ENCODE measurements around the gene DNAJC4. TPM values are rescaled to one million over a fixed set of nuclear protein-coding genes. Genes with fewer than 3 reads are reported as not detected.
A peak's percentile ranks its signal among the peaks of the same experiment; 100 is the strongest.

DNAJC4 gene
- total and polyA plus RNA-seq, 9 of the 15 experiments (the other 6 are each of a cell fraction or from before 2014, with no cell fraction given), result 4.0 to 32.6 (median 19.9) TPM

GRCh38 chr11:64204464-64204989 lies 25.8 kb upstream of the DNAJC4 start (continued):
- TF ChIP-seq, protein P1, sequence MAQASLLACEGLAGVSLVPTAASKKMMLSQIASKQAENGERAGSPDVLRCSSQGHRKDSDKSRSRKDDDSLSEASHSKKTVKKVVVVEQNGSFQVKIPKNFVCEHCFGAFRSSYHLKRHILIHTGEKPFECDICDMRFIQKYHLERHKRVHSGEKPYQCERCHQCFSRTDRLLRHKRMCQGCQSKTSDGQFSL (CRISPR knock-in tag; IDR thresholded peaks at IDR 0.05), result no peak
- TF ChIP-seq, protein P1 (tag; IDR thresholded peaks at IDR 0.05), result no peak
- TF ChIP-seq, protein P2, sequence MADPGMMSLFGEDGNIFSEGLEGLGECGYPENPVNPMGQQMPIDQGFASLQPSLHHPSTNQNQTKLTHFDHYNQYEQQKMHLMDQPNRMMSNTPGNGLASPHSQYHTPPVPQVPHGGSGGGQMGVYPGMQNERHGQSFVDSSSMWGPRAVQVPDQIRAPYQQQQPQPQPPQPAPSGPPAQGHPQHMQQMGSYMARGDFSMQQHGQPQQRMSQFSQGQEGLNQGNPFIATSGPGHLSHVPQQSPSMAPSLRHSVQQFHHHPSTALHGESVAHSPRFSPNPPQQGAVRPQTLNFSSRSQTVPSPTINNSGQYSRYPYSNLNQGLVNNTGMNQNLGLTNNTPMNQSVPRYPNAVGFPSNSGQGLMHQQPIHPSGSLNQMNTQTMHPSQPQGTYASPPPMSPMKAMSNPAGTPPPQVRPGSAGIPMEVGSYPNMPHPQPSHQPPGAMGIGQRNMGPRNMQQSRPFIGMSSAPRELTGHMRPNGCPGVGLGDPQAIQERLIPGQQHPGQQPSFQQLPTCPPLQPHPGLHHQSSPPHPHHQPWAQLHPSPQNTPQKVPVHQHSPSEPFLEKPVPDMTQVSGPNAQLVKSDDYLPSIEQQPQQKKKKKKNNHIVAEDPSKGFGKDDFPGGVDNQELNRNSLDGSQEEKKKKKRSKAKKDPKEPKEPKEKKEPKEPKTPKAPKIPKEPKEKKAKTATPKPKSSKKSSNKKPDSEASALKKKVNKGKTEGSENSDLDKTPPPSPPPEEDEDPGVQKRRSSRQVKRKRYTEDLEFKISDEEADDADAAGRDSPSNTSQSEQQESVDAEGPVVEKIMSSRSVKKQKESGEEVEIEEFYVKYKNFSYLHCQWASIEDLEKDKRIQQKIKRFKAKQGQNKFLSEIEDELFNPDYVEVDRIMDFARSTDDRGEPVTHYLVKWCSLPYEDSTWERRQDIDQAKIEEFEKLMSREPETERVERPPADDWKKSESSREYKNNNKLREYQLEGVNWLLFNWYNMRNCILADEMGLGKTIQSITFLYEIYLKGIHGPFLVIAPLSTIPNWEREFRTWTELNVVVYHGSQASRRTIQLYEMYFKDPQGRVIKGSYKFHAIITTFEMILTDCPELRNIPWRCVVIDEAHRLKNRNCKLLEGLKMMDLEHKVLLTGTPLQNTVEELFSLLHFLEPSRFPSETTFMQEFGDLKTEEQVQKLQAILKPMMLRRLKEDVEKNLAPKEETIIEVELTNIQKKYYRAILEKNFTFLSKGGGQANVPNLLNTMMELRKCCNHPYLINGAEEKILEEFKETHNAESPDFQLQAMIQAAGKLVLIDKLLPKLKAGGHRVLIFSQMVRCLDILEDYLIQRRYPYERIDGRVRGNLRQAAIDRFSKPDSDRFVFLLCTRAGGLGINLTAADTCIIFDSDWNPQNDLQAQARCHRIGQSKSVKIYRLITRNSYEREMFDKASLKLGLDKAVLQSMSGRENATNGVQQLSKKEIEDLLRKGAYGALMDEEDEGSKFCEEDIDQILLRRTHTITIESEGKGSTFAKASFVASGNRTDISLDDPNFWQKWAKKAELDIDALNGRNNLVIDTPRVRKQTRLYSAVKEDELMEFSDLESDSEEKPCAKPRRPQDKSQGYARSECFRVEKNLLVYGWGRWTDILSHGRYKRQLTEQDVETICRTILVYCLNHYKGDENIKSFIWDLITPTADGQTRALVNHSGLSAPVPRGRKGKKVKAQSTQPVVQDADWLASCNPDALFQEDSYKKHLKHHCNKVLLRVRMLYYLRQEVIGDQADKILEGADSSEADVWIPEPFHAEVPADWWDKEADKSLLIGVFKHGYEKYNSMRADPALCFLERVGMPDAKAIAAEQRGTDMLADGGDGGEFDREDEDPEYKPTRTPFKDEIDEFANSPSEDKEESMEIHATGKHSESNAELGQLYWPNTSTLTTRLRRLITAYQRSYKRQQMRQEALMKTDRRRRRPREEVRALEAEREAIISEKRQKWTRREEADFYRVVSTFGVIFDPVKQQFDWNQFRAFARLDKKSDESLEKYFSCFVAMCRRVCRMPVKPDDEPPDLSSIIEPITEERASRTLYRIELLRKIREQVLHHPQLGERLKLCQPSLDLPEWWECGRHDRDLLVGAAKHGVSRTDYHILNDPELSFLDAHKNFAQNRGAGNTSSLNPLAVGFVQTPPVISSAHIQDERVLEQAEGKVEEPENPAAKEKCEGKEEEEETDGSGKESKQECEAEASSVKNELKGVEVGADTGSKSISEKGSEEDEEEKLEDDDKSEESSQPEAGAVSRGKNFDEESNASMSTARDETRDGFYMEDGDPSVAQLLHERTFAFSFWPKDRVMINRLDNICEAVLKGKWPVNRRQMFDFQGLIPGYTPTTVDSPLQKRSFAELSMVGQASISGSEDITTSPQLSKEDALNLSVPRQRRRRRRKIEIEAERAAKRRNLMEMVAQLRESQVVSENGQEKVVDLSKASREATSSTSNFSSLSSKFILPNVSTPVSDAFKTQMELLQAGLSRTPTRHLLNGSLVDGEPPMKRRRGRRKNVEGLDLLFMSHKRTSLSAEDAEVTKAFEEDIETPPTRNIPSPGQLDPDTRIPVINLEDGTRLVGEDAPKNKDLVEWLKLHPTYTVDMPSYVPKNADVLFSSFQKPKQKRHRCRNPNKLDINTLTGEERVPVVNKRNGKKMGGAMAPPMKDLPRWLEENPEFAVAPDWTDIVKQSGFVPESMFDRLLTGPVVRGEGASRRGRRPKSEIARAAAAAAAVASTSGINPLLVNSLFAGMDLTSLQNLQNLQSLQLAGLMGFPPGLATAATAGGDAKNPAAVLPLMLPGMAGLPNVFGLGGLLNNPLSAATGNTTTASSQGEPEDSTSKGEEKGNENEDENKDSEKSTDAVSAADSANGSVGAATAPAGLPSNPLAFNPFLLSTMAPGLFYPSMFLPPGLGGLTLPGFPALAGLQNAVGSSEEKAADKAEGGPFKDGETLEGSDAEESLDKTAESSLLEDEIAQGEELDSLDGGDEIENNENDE (IDR thresholded peaks at IDR 0.05; ENCODE audit: low read depth, low read length), result no peak
- TF ChIP-seq NCOA1 (IDR thresholded peaks at IDR 0.05; ENCODE audit: low read depth) (no peak), SAP30 (IDR thresholded peaks at IDR 0.05; ENCODE audit: borderline replicate concordance, insufficient read depth, low read depth, low read length, poor library complexity, severe bottlenecking) (no peak), GATAD2B (IDR thresholded peaks at IDR 0.05; ENCODE audit: borderline replicate concordance) (no peak), ARID3A (IDR thresholded peaks at IDR 0.05; ENCODE audit: borderline replicate concordance, low read depth, low read length) (0 out of 2 replicates have a peak, but pooled peaks have one; percentile 13), ID3 (CRISPR knock-in tag; IDR thresholded peaks at IDR 0.05) (no peak), ID3 (tag; IDR thresholded peaks at IDR 0.05) (no peak), ZNF77 (CRISPR knock-in tag; IDR thresholded peaks at IDR 0.05) (no peak)
- TF ChIP-seq, protein P3, sequence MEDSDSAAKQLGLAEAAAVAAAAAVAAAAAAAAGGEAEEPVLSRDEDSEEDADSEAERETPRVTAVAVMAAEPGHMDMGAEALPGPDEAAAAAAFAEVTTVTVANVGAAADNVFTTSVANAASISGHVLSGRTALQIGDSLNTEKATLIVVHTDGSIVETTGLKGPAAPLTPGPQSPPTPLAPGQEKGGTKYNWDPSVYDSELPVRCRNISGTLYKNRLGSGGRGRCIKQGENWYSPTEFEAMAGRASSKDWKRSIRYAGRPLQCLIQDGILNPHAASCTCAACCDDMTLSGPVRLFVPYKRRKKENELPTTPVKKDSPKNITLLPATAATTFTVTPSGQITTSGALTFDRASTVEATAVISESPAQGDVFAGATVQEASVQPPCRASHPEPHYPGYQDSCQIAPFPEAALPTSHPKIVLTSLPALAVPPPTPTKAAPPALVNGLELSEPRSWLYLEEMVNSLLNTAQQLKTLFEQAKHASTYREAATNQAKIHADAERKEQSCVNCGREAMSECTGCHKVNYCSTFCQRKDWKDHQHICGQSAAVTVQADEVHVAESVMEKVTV (CRISPR knock-in tag; IDR thresholded peaks at IDR 0.05), result peak; percentile 87
